WTC11 (cell line): Measurements from ENCODE around the gene FYN.

ENCODE experiments used
- ZNF121 ChIP-seq: sonication (generic); formaldehyde crosslinking; IDR thresholded peaks from 2 replicates; pipeline ENCODE4 v1.8.0; 2023; ENCODE audit warnings: missing genetic modification reagents
- TF ChIP-seq, protein P1 (sequence below): fragments of 200-600 bp; IDR thresholded peaks from 2 replicates; pipeline ENCODE4 v1.8.0; 2022; ENCODE audit warnings: antibody characterized with exemption

DNA sequence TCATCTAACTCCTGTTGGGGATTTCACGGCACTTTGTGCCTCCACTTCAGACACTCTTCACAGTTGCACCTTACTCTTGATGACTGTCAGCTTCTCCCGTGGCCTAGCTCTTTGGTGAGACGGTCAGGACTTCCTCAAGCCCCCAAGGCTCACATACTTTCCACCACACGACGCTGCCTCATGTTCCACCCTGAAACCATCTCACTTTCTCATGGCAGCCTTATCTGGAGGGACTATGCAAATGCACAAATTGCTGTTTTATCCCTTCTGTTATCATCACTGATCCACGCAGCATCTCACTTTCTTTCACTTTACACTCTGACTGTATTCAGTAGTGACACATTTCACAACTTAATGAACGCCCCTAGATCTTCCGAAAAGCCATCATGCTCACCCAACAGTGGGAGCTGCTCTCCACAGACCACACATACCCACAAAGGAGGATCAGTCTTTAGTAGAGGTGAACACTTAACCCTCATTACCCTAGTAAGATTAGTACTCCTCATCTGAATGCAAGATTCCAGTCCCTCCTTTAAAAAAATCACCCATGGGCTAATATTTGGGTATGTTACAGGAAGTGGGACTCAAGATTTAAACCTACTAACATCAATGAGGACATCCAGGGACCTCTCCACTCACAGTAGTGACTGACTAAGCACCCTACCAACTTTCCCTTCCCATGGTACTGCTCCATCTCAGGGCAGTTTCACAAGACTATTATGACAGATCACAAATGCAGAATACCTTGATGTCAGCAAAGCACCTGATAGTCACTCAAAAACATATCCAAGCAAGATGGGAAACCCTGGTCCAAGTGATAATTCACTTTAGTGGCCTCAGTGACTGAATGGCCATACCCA is 35.4 kb downstream of the FYN start:
- TF ChIP-seq, protein P1, sequence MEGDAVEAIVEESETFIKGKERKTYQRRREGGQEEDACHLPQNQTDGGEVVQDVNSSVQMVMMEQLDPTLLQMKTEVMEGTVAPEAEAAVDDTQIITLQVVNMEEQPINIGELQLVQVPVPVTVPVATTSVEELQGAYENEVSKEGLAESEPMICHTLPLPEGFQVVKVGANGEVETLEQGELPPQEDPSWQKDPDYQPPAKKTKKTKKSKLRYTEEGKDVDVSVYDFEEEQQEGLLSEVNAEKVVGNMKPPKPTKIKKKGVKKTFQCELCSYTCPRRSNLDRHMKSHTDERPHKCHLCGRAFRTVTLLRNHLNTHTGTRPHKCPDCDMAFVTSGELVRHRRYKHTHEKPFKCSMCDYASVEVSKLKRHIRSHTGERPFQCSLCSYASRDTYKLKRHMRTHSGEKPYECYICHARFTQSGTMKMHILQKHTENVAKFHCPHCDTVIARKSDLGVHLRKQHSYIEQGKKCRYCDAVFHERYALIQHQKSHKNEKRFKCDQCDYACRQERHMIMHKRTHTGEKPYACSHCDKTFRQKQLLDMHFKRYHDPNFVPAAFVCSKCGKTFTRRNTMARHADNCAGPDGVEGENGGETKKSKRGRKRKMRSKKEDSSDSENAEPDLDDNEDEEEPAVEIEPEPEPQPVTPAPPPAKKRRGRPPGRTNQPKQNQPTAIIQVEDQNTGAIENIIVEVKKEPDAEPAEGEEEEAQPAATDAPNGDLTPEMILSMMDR, result no peak
- no peak for TF ChIP-seq ZNF121 (CRISPR knock-in tag)
